GM18867 (cell line): ENCODE data around the gene CARD16.

Experiments used
- ATAC-seq: cut with Tn5 transposase; IDR thresholded peaks from one replicate; pipeline ENCODE4 v1.9.1; 2021; ENCODE audit warnings: mild to moderate bottlenecking, moderate library complexity; ENCODE audit not compliant: unreplicated experiment

CARD16 gene

GRCh38 chr11:104997288-104997687 is 47.8 kb downstream of the CARD16 start:
- ATAC-seq, result no peak

- no peak for ATAC-seq
These were observed 50.1 kb downstream of the CARD16 start for GRCh38 chr11:104995001-104995408.

- ATAC-seq, result no peak
These were observed 52.4 kb downstream of the CARD16 start for GRCh38 chr11:104992781-104993180.

GRCh38 chr11:104991994-104992393 is 53.1 kb downstream of the CARD16 start:
- no peak for ATAC-seq
